Measurements from ENCODE around the gene SART3.
"Not testable (repeated sequence)": the region's sequence is repeated elsewhere in the genome, so short reads cannot be mapped to it uniquely, and the experiment has no call there.

The SART3 gene

DNA sequence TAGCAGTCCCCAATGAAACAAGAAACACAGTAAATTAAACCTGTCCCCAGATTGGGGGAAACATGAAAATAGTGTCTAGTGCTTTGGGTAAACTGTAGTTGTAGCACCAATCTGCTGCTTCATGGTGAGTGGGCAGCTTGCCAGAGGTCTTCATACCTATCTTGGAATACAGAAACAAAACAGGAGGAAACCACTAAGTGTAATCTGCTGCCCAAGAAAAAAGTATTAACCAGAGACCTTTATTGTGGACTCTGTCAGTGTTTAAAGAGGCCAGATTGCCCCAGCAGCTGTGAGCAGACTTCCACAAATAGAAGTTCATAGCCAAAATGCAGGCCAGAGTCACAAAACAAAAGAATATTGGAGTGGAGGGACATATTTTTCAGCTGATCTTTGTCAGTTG is 3.8 kb upstream of the SART3 start:
- no peak overlapping the region for H3K9ac ChIP-seq (ENCODE audit: low read length)
- no peak overlapping the region for H3K27ac ChIP-seq (ENCODE audit: low read length)
- H3K36me3 ChIP-seq (ENCODE audit: control insufficient read depth, low read depth, low read length), result peaks cover 55% of the 10 kb centered on the region
- peaks cover 5% of the 10 kb centered on the region for H3K4me1 ChIP-seq (ENCODE audit: control insufficient read depth, low read depth, low read length)
- H3K4me3 ChIP-seq (ENCODE audit: low read length), result no peak overlapping the region
- no peaks in the 10 kb centered on the region for H3K27me3 ChIP-seq (ENCODE audit: control insufficient read depth, insufficient read depth, low read length)
- no peaks in the 10 kb centered on the region for H3K9me3 ChIP-seq (ENCODE audit: control insufficient read depth, low read depth, low read length)

DNA sequence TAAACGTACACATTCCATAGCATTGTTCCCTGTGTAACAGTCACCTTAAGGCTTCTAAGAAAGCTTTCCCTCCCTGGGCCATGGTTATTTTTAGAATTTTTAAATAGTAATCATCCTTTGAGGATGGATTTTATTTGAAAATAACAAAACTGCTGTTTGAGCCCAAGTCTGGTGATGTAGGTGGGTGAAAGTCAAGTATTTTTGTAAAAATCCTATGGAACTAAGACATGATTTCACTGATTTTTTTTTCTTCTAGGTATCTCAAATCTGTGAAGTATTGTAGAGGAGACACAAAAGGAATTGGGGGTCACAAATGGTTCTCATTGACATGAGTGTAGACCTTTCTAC is 2.8 kb upstream of the SART3 start:
- Histone ChIP-seq H3K27me3 (ENCODE audit: control insufficient read depth, insufficient read depth, low read length) (no peaks in the 10 kb centered on the region), H3K4me3 (ENCODE audit: low read length) (peak overlapping the region; percentile 93), H3K9ac (ENCODE audit: low read length) (no peak overlapping the region), H3K27ac (ENCODE audit: low read length) (no peak overlapping the region), H3K9me3 (ENCODE audit: control insufficient read depth, low read depth, low read length) (no peaks in the 10 kb centered on the region), H3K36me3 (ENCODE audit: control insufficient read depth, low read depth, low read length) (peaks cover 47% of the 10 kb centered on the region), H3K4me1 (ENCODE audit: control insufficient read depth, low read depth, low read length) (peaks cover 13% of the 10 kb centered on the region)

DNA sequence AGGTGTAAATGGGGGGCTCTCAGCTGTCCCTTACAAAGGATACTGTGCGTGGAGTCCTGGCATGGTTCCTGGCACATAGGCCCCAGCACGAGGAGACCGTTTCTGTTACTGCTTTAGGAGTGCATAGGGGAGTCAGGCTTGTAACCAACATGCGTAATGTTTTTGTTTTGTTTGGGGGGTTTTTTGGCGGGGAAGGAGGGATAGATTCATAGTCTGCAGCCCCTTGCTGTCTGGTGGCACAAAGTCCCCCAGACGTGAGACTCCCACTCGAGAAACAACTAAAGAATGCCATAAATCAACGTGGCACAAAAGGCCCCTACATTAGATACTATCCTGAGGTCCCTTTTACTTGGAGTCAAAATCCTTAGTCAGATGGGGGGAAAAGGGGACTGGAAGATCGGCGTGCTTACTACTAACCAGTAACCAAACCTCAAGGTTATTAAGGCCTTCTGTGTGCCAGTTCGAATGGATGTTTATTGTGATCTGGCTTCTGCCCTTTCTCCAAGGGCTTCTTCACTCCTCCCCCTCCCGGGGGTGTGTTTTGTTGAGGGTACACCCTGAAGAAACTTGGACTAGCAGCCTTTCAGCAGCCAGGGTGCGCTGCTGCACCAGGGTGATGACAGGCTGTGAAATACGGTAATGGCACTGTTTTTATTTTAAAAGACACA is 2.3 kb upstream of the SART3 start:
- peaks cover 13% of the 10 kb centered on the region for H3K4me1 ChIP-seq (ENCODE audit: control insufficient read depth, low read depth, low read length)
- H3K36me3 ChIP-seq (ENCODE audit: control insufficient read depth, low read depth, low read length), result peaks cover 42% of the 10 kb centered on the region
- H3K9me3 ChIP-seq (ENCODE audit: control insufficient read depth, low read depth, low read length), result no peaks in the 10 kb centered on the region
- peak overlapping the region; percentile 93 for H3K4me3 ChIP-seq (ENCODE audit: low read length)
- no peaks in the 10 kb centered on the region for H3K27me3 ChIP-seq (ENCODE audit: control insufficient read depth, insufficient read depth, low read length)
- peak overlapping the region; percentile 62 for H3K9ac ChIP-seq (ENCODE audit: low read length)
- H3K27ac ChIP-seq (ENCODE audit: low read length), result no peak overlapping the region

- no peaks in the 10 kb centered on the region for H3K9me3 ChIP-seq (ENCODE audit: control insufficient read depth, low read depth, low read length)
- peaks cover 36% of the 10 kb centered on the region for H3K36me3 ChIP-seq (ENCODE audit: control insufficient read depth, low read depth, low read length)
- H3K9ac ChIP-seq (ENCODE audit: low read length), result peak within 1 kb of the TSS; percentile 90
- H3K4me3 ChIP-seq (ENCODE audit: low read length), result peak within 1 kb of the TSS; percentile 93
- H3K27me3 ChIP-seq (ENCODE audit: control insufficient read depth, insufficient read depth, low read length), result no peaks in the 10 kb centered on the region
- peak within 1 kb of the TSS; percentile 97 for H3K27ac ChIP-seq (ENCODE audit: low read length)
- H3K4me1 ChIP-seq (ENCODE audit: control insufficient read depth, low read depth, low read length), result peaks cover 13% of the 10 kb centered on the region
These were observed 1.6 kb upstream of the SART3 start, which contains the start of gene ISCU for GRCh38 chr12:108562348-108563135. ISCU (plus strand) TSS chr12:108562596; CDS start chr12:108562623, 27 bp downstream.

- Histone ChIP-seq H3K27ac (ENCODE audit: low read length) (peak overlapping the region; percentile 97), H3K27me3 (ENCODE audit: control insufficient read depth, insufficient read depth, low read length) (no peaks in the 10 kb centered on the region), H3K4me1 (ENCODE audit: control insufficient read depth, low read depth, low read length) (peaks cover 13% of the 10 kb centered on the region), H3K4me3 (ENCODE audit: low read length) (peak overlapping the region; percentile 93), H3K9me3 (ENCODE audit: control insufficient read depth, low read depth, low read length) (no peaks in the 10 kb centered on the region), H3K36me3 (ENCODE audit: control insufficient read depth, low read depth, low read length) (peaks cover 33% of the 10 kb centered on the region), H3K9ac (ENCODE audit: low read length) (peak overlapping the region; percentile 90)
These were observed 927 bp upstream of the SART3 start for GRCh38 chr12:108561852-108562347.

GRCh38 chr12:108560321-108560721 is 652 bp downstream of the SART3 start:
- peak overlapping the region; percentile 90 for H3K9ac ChIP-seq (ENCODE audit: low read length)
- H3K36me3 ChIP-seq (ENCODE audit: control insufficient read depth, low read depth, low read length), result peaks cover 23% of the 10 kb centered on the region
- no peaks in the 10 kb centered on the region for H3K27me3 ChIP-seq (ENCODE audit: control insufficient read depth, insufficient read depth, low read length)
- H3K4me3 ChIP-seq (ENCODE audit: low read length), result peak overlapping the region; percentile 93
- H3K27ac ChIP-seq (ENCODE audit: low read length), result peak overlapping the region; percentile 97
- H3K4me1 ChIP-seq (ENCODE audit: control insufficient read depth, low read depth, low read length), result peaks cover 13% of the 10 kb centered on the region
- H3K9me3 ChIP-seq (ENCODE audit: control insufficient read depth, low read depth, low read length), result no peaks in the 10 kb centered on the region

GRCh38 chr12:108559748-108560147 is 1.2 kb downstream of the SART3 start:
- Histone ChIP-seq H3K4me1 (ENCODE audit: control insufficient read depth, low read depth, low read length) (peaks cover 13% of the 10 kb centered on the region), H3K36me3 (ENCODE audit: control insufficient read depth, low read depth, low read length) (peaks cover 17% of the 10 kb centered on the region)

GRCh38 chr12:108559007-108559655 is 1.8 kb downstream of the SART3 start:
- H3K9me3 ChIP-seq (ENCODE audit: control insufficient read depth, low read depth, low read length), result no peaks in the 10 kb centered on the region
- no peak overlapping the region for H3K9ac ChIP-seq (ENCODE audit: low read length)
- no peak overlapping the region for H3K4me3 ChIP-seq (ENCODE audit: low read length)
- H3K36me3 ChIP-seq (ENCODE audit: control insufficient read depth, low read depth, low read length), result peaks cover 11% of the 10 kb centered on the region
- no peak overlapping the region for H3K27ac ChIP-seq (ENCODE audit: low read length)
- H3K27me3 ChIP-seq (ENCODE audit: control insufficient read depth, insufficient read depth, low read length), result no peaks in the 10 kb centered on the region
- H3K4me1 ChIP-seq (ENCODE audit: control insufficient read depth, low read depth, low read length), result peaks cover 13% of the 10 kb centered on the region

More at GRCh38 chr12:108559748-108560147, 1.2 kb downstream of the SART3 start:
- Histone ChIP-seq H3K4me3 (ENCODE audit: low read length) (peak overlapping the region; percentile 93), H3K9me3 (ENCODE audit: control insufficient read depth, low read depth, low read length) (no peaks in the 10 kb centered on the region), H3K27me3 (ENCODE audit: control insufficient read depth, insufficient read depth, low read length) (no peaks in the 10 kb centered on the region), H3K9ac (ENCODE audit: low read length) (peak overlapping the region; percentile 90), H3K27ac (ENCODE audit: low read length) (no peak overlapping the region)

DNA sequence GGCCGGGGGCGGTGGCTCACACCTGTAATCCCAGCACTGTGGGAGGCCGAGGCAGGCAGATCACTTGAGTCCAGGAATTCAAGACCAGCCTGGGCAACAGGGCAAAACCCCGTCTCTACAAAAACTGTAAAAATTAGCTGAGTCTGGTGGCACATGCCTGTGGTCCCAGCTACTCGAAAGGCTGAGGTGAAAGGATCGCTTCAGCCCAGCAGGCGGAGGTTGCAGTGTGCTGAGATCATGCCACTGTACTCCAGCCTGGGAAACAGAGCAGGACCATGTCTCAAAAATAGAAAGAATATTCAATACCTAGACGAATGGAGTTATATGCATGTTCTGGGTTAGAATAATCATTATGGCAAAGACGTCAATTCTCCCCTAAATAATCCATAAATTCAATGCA is 5.6 kb downstream of the SART3 start:
- not testable (repeated sequence) for H3K9me3 ChIP-seq (ENCODE audit: control insufficient read depth, low read depth, low read length); H3K27me3 ChIP-seq (ENCODE audit: control insufficient read depth, insufficient read depth, low read length); H3K27ac ChIP-seq (ENCODE audit: low read length); H3K9ac ChIP-seq (ENCODE audit: low read length); H3K4me3 ChIP-seq (ENCODE audit: low read length)
- Histone ChIP-seq H3K36me3 (ENCODE audit: control insufficient read depth, low read depth, low read length) (peaks cover 10% of the 10 kb centered on the region), H3K4me1 (ENCODE audit: control insufficient read depth, low read depth, low read length) (peaks cover 13% of the 10 kb centered on the region)

DNA sequence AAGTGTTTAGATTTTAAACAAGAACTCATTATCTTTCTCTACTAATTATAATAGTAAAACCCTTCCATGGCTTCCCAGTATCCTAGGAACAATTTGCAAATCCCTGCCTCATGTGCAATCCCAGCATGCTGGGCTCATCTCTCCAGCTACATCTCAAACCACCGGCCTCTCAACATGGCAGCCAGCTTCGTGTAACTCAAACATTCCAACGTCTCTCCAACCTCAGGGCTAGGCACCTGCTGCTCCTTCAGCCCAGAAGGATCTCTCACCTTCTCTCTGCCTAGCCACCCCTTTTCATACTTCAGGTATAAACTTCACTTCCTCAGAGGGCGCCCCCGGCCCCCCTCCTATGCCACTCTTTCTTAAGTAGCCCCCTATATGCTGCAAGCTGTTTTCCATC is 7.2 kb downstream of the SART3 start:
- Histone ChIP-seq H3K27ac (ENCODE audit: low read length) (no peak overlapping the region), H3K9ac (ENCODE audit: low read length) (no peak overlapping the region), H3K4me1 (ENCODE audit: control insufficient read depth, low read depth, low read length) (no peaks in the 10 kb centered on the region), H3K36me3 (ENCODE audit: control insufficient read depth, low read depth, low read length) (peaks cover 21% of the 10 kb centered on the region), H3K9me3 (ENCODE audit: control insufficient read depth, low read depth, low read length) (no peaks in the 10 kb centered on the region), H3K4me3 (ENCODE audit: low read length) (no peak overlapping the region), H3K27me3 (ENCODE audit: control insufficient read depth, insufficient read depth, low read length) (no peaks in the 10 kb centered on the region)

DNA sequence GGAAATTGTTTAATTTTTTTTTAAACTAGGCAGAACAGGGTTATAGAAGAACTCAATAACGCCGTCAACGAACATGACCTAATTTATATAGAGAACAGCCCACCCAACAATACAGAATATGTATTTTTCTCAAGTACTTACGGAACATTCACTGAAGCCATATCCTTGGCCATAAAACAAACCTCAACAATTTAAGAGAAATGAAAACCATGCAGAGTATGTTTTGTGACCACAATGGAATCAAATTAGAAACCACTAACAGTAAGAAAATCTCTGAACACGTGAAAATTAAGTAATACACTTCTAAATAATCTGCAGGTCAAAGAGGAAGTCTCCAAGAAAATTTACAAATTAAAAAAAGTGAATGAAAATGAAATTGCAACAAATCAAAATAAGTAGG is 9.4 kb downstream of the SART3 start:
- no peak overlapping the region for H3K4me3 ChIP-seq (ENCODE audit: low read length)
- no peaks in the 10 kb centered on the region for H3K9me3 ChIP-seq (ENCODE audit: control insufficient read depth, low read depth, low read length)
- no peak overlapping the region for H3K27ac ChIP-seq (ENCODE audit: low read length)
- no peaks in the 10 kb centered on the region for H3K4me1 ChIP-seq (ENCODE audit: control insufficient read depth, low read depth, low read length)
- peaks cover 35% of the 10 kb centered on the region for H3K36me3 ChIP-seq (ENCODE audit: control insufficient read depth, low read depth, low read length)
- no peak overlapping the region for H3K9ac ChIP-seq (ENCODE audit: low read length)
- H3K27me3 ChIP-seq (ENCODE audit: control insufficient read depth, insufficient read depth, low read length), result no peaks in the 10 kb centered on the region
